Mucosa of gallbladder (tissue), 1 donor: ENCODE data around the gene NF1. TPM values are rescaled to one million over a fixed set of nuclear protein-coding genes. Genes with fewer than 3 reads are reported as not detected.

Experiments
- DNase-seq: peaks from one replicate; pipeline ENCODE4 v3.0.0-alpha.2; 2020; ENCODE audit warnings: low spot score
- total RNA-seq: library from RNA; stranded (reverse); gene quantifications from one replicate; pipeline ENCODE4 v1.2.1, GENCODE V29; 2021
- donor health status: DM: no; HTN: no; CAD: no.

NF1 gene
- total RNA-seq, 1 donor from 2014 or later = 50.8 TPM

- no peak for DNase-seq
Measured at GRCh38 chr17:31405890-31406371, 311.2 kb downstream of the NF1 start.

DNA sequence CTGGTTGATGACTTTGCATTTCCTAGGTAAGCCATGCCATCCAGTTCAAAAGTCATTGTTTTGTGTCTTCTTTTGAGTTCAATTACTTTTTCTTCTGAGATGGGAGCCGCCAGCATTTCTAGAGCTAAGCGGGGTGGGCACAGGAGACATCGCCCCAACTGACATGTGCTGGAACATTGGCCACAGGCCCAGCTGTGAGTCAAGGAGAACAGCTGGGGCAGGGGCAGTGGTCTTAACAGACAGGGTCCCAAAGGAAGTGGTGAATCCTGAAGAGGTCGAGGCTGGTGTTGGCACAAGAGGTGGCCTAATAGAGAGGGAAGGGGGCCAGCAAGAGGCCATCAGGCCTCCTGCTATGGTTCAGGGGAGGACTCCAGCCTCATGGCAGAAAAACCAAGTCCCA, 313.8 kb downstream of the NF1 start:
- DNase-seq = no peak

GRCh38 chr17:31411707-31412285, 317.0 kb downstream of the NF1 start:
- no peak for DNase-seq

DNA sequence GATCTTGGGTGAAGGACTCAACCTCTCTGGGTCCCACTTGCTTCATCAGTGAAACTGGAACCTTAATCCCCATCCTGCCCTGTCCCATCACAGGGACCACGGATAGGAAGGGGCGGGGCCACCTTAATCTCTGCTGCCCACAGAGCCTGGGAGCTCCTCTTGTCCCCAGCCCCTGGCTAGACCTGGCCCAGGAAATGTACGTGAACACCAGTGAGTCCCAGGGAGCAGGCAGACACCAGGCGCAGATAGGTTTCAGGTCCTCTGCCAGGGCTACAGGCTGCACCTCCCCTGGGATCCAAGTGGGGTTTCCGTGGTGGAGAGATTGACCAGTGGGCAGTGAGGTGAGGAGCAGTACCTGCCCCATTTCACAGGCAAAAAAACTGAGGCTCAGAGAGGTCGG, 317.7 kb downstream of the NF1 start:
- no peak for DNase-seq

DNA sequence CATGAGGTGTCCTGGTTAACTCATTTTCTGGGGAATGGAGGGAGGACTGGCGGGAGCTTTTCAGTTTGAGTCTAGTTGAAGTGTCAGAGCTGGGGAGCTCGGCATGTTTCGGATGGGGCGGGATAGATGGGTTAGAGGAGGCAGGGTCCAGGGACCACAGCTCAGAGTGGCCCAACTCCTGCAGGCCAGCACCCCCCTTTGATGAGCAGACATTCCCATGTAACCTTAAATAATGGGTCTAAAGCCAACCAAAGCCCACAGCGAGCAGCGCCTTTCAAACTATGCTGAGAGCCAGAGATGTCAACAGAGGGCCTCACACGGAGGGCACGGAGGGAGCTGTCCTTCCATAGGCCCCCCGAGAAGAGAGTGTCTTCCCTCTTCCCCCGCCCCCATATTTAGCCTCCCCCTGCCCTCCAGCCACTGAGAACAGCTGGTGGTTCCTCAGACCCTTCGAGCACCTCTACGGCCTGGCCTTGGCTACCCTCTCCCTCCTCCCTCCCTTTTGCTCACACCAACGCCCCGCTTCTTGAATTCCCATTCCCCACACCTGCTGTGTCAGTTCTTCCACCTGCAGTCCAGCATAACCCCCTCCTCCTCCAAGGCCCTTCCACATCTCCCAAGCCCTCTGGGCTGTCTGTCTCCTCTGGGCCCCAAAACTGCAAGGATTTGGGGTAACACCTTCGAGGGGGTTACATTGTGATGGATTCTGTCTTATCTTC, 318.5 kb downstream of the NF1 start:
- no peak for DNase-seq

DNA sequence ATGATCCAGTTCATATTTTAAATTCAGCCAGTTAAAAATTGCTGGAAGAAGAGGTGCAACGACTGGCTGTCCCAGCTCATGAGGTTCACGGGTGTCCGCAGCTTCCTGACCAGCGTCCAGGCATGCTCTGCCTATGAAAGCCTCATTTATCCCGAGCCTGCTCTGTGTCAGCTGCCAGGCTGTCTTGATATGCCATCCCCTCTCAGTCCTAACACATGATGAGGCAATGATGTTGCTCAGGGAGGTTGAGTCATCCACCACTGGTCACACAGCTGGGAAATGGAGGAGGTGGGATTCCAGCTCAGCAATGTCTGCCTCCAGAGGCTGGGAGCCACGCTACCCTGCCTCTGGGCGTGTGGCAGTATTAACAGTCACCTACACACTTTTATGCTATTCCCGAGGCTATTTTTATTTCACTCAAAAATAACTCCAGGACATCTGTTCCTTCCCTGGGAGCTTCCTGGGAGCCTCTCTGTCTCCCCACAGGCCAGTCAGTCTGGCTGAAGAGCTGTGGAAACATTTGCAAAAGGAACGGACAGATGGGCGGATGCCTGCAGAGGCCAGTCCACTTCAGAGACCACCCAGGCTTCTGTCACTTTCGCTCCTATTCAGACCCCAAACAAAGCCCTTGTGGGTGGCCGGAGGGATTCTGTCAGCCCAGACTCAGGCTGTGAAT, 319.2 kb downstream of the NF1 start:
- DNase-seq = no peak

GRCh38 chr17:31414550-31414918, 319.8 kb downstream of the NF1 start:
- no peak for DNase-seq

DNA sequence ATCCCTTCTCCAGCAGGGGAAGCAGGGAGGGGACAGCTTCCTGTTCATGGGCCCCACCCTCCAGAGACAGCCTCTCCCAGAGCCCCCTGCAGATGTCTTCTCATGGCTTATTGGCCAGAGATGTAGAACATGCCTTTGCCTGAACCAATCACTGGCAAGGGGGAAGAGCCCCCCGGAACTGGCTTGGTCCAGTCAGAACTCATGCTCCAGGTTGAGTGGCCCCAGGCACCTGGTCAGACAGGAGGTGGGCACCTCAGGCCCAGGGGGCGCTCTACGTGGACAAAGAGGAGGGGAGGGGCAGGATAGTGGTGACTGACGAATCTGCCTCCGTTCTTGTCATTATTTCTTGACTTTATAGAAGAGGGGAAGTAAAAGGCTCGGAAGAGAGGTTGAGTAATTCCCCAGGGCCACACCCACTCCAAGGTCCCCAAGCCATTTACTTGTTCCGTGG, 320.3 kb downstream of the NF1 start:
- no peak for DNase-seq

DNA sequence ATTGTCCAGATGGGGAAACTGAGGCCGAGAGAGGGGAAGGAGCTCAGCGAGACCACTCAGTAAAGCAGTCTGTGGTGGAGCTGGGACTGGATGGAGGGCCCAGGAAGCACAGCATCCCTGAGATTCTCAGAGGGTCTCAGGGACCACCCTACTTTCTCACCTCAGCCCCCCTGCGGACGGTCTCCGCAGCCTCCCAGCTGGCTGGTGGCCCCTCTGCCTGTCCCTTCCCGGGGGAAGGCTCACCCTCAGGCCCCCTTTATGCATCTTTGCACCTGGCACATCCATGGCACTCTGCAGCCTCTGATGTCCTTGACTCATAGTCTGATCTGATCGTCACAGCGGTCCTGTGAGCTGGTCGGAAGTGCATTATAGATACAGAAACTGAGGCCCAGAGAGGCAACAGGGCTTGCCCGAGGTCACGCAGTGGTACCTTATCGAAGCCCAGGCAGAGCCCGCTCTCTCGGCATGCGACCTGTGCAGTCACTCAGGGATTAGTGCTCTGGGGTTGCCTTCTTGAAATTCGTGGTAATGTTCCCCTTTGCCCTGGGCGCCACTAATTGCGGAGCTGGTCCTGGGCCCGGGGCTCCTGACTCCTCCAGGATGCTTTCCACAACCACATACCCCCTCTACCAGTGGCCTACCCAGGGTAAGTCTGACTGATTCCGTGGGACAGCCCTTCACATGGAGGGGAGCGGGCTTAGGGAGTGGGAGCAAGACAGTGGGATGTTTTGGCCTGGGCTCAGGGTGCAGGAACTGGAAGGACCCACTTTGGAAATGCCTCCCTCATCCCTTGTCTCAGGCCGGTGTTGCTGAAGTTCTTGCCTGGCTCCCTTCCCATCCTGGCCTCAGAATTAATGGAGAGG, 321.1 kb downstream of the NF1 start:
- DNase-seq = no peak

DNA sequence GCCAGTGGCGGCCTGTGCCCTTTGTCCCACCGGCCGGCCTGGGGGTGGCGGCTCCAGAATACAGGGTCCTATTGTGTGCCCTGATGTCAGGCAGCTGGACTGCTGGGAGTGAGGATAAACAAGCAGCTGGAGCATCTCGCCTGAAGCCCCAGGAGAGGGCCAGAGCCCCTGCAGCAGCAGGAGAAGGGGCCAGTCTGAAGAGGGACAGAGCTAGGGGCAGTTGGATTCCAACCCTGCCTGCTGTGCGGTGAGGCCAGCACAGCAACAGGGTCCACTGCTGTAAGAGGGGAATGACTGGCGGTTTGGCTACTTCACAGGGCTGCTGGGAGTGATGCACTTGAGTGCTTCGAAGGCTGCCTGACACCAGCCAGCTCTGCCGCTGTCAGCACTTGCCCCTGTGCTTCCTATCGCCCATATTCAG, 321.7 kb downstream of the NF1 start:
- DNase-seq = no peak

DNA sequence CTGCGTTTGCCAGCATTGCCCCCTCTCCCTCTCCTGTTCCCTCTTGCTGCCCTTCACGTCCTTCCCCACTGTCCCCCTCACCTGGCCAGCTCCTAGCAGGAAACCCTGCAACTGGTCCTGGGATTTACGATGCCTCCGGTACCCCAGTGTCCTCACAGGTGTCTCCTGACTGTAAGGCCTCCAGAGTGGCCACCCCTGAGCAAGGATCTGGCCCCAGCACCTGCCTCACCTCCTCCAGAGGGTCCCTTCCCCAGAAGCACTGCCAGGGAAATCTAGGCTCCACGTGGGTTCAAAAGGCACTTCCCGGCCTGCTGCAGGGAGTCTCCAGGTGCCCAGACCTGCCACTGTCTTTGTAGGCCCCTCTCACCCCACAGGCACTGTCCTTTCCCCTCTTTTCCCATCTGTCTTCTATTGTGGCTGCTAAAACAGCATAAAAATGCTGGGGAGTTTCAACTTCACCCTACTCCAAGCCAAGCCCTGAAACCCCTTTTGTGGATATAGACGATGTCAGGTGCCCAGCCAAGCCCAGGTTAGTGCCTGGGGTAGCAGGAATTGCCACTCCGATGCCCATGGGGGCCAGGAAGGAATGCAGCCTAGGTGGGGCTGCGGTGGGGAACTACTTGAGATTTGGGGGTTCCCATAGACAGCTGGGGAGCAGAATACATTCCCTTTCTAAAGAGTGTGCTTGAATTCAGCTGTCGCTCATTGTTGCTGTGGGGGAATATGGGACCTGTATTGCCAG, 322.4 kb downstream of the NF1 start:
- DNase-seq = no peak

- no peak for DNase-seq
Measured at GRCh38 chr17:31418773-31419350, 324.1 kb downstream of the NF1 start.

- DNase-seq = no peak
Measured at GRCh38 chr17:31422443-31422842, 327.7 kb downstream of the NF1 start.

DNA sequence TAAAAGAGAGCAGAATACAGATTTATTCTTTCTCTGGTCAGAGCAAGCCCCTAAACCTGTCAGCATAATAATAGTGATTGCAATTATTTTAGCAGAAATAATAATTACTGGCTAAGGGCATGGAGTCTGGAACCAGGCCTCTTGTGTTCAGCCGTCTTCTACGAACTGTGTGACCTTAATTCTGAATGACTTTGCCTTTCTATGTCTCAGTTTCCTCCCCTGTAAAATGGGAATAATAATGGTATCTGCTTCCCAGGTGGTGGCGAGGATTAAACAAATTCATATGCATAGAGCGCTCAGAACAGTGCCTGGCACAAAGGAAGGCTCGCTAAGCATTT, 330.1 kb downstream of the NF1 start:
- no peak for DNase-seq

GRCh38 chr17:31425282-31426040, 330.7 kb downstream of the NF1 start:
- no peak for DNase-seq

Other genes with a start within 250 kb of the NF1 start
- 12.0 TPM for gene TEFM, start 188.7 kb upstream of the NF1 start, total RNA-seq
- 21.7 TPM for gene ADAP2, start 173.0 kb upstream of the NF1 start, total RNA-seq
- 22.3 TPM for gene RNF135, start 123.9 kb upstream of the NF1 start, total RNA-seq
- 2.3 TPM for gene OMG, start 202.3 kb downstream of the NF1 start, total RNA-seq
- gene EVI2B, start 219.1 kb downstream of the NF1 start, total RNA-seq = 13.0 TPM
- 10.9 TPM for gene EVI2A, start 226.6 kb downstream of the NF1 start, total RNA-seq